T-helper 1 cell treated with Interleukin-12 subunit alpha and Interleukin-12 subunit beta and Interleukin-4 antibody, amounts not matched to agents 30 ng/mL and 1 ng/mL, for 36 hours (primary cell): Measurements from ENCODE around the gene ACP6. TPM values are rescaled to one million over a fixed set of nuclear protein-coding genes. Genes with fewer than 3 reads are reported as not detected.
"Not testable (repeated sequence)": the region's sequence is repeated elsewhere in the genome, so short reads cannot be mapped to it uniquely, and the experiment has no call there.

Source experiments
- intact Hi-C: fragments of 100-400 bp; cut with micrococcal nuclease; formaldehyde crosslinking; loops from one replicate; pipeline ENCODE4 v1.15.1; 2024
- total RNA-seq: library from RNA; stranded (reverse); gene quantifications from 2 replicates; pipeline ENCODE4 v1.2.3, GENCODE V29; 2022

ACP6 gene
- 16.3 and 19.7 TPM in 2 replicates for total RNA-seq

DNA sequence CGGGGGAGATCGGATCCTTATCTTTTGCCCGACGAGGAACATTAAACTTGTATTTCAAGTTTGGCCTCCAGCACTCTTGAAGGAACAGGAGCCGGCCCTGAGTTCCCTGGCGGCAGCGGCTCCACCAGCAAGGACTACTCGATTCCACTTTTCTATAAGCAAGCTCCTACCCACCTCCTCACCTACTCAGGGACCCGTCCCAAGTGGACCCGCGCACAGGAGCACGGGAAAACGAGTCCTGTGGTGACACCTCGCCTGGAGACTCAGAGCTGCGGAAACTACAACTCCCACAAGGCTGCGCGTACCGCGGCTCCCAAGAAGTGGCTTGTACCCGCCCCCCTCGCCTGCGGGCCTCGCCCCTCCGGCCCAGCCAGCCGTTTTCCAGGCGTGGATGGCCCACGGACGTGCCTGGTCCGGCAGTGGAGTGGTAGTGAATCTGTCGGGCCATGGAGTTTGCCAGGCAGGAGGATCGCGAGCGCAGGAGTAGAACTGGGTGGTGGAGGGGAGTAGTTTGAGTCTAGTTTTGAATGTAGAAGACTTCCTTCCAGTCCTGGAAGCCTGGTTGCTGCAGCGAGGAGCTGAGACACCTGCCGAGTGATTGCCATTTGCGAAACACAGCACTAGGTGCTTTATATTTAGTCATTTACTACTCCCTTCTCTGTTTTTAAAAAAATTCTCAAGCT is at the start of gene ACP6:
ACP6 (minus strand) TSS at position 206 of the 683 bp plus-strand sequence. CDS start 476 bp downstream, outside the sequence.
- intact Hi-C loops, result loop anchor here (1.0 to 2.0 kb wide), 6 partner anchors 22 to 175 kb away; partner anchors contain the start of gene BCL9

GRCh38 chr1:147719711-147720225 is 49.4 kb upstream of the ACP6 start:
- intact Hi-C loops, result loop anchor here (5.0 kb wide), 1 partner anchor 173 kb away; no protein-coding TSS in a partner anchor

GRCh38 chr1:147719029-147719698 is 48.8 kb upstream of the ACP6 start:
- intact Hi-C loops, result no loop called here

GRCh38 chr1:147717706-147718097 is 47.4 kb upstream of the ACP6 start:
- intact Hi-C loops, result no loop called here

DNA sequence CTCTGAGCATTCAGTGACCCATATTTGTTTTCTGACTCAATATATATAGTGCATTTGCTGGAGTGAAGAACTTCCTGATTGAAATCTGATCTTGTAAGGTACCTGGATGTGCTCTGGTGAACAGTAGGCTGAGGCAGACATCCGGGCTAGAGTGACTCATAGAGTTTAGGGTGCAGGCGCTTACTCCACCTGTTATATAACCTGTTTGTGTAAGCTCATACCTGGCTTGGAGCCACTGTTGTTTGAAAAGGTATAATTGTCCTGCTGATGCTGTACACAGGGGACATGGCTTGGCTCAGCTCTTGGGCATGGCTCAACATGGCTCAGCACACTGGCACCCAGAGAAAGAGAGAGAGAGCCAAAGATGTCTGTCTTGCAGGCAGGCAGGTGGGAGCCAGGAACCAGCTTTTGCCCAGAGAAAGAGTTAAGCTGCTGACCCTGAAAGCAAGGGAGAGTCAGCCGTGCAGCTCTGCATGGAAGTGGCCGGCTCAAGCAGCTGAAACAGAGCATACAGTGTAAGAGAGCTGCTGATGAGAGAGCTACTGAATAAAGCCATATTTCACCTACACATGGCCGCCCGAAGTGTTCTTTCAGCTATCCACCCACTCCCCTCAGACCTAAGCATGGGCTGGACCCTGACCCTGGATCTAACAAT is 46.9 kb upstream of the ACP6 start:
- intact Hi-C loops, result no loop called here

DNA sequence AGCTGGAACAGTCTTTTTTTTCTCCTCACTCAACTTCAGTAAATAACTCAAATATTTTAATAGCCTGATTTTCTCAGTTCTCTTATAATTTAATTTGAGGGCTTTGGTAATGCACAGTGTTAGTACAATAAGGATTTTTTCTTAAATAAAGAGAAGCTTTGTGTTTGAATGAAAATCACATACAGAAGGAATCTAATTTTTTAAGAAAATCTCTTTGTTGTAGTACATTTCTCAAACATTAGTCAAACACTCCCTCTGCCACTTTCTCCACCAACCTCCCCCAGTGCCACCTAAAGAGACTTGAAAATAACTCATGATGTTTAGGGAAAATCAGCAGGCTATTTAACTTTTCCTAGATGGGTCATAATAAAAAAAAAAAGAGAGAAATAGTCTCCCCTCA is 42.3 kb upstream of the ACP6 start:
- intact Hi-C loops, result no loop called here

DNA sequence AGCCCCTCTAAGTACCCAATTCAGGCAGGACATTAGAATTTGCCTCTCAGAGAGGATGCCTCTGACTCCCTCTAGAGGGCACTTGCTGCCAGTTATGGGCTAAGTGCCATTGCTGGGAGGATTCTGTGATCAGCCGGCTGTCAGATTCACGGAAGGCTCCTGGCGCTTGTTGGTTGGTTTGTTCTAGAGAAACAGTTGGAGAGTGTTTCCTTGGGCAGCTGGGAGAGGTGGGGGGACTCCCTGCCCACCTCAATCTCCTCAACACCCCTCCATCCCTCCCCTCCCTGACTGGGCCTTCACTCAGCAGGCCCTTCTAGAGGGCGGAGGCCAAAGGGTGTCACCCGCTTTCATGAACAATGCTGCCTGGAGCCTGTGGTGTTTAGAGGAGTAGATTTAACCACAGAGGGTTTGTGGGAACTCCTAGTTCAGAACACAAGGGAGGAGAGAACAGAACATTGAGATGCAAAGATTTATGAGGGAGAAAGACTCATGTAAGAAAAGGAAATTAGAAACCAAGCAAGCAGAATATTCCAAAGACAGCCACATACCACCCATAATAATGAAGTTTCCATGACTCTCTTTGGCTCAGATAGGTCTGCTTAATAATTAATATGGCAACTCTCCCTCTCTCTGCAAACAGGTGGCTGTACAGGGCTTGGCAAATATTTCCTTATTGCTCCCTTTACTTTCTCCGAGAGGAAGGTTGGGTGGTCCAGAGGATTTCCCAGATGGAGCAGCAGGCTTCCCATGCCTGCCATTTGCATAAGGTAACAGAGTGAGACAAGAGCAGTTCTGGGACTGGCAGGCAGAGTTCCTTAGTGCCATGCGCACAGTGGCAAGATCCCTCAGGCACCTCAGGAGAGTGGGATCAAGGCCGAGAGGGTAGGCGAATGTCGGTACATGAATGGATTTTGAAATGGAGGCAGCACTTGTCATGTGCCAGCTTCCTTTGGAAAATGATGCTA is 30.0 kb upstream of the ACP6 start:
- intact Hi-C loops, result loop anchor here (1.0 to 2.0 kb wide), 4 partner anchors 30 to 205 kb away; partner anchors contain the start of gene ACP6

DNA sequence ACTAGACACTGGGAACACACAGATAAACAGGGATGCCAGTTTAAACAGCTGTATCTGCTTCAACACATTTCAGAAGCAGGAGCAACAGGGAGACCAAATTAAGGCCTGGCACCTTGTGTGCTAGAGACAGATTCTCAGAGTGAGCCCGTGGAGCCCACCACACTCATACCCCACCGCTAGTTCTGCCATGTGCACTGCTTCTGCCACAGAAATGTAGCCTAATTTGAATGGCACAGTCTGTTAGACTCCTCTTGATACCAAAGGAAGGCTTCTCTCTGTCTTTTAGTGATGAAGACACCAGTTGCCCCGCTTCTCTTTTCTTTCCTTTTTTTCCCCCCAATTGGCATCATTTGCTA is 29.3 kb upstream of the ACP6 start:
- intact Hi-C loops, result loop anchor here (1.0 to 2.0 kb wide), 4 partner anchors 29 to 204 kb away; partner anchors contain the start of gene ACP6

DNA sequence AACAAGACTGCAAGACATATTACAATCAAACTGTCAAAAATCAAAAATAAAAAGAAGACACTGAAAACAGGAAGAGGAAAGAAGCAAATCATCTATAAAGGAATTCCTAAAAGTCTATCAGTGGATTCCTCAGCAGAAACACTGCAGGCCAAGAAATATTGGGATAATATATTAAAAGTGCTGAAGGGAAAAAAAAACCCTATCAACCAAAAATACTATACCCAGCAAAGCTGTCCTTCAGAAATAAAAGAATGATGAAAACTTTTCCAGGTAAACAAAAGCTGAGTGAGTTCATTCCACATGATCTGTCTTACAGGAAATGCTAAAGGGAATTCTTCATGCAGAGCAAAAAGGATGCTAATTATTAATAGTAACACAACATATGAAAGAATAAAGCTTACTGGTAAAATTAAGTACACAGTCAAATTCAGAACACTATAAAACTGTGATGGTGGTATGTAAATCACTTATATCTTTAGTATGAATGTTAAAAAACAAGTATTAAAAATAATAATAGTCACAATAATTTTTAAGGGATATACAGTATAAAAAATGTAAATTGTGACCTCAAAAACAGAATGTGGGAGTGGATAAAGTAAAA is 12.9 kb upstream of the ACP6 start:
- intact Hi-C loops, result no loop called here

DNA sequence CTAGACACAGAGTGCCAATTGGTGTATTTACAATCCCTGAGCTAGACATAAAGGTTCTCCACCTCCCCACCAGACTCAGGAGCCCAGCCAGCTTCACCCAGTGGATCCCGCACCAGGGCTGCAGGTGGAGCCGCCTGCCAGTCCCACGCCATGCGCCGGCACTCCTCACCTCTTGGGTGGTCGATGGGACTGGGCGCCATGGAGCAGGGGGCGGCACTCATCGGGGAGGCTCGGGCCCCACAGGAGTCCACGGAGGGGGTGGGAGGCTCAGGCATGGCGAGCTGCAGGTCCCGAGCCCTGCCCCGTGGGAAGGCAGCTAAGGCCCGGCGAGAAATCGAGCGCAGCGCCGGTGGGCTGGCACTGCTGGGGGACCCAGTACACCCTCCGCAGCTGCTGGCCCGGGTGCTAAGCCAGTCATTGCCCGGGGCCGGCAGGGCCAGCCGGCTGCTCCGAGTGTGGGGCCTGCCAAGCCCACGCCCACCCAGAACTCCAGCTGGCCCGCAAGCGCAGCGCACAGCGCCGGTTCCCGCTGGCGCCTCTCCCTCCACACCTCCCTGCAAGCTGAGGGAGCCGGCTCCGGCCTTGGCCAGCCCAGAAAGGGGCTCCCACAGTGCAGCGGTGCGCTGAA is 10.4 kb upstream of the ACP6 start:
- intact Hi-C loops, result not testable (repeated sequence)

- intact Hi-C loops, result not testable (repeated sequence)
Measured at GRCh38 chr1:147677681-147678080, 7.4 kb upstream of the ACP6 start.

DNA sequence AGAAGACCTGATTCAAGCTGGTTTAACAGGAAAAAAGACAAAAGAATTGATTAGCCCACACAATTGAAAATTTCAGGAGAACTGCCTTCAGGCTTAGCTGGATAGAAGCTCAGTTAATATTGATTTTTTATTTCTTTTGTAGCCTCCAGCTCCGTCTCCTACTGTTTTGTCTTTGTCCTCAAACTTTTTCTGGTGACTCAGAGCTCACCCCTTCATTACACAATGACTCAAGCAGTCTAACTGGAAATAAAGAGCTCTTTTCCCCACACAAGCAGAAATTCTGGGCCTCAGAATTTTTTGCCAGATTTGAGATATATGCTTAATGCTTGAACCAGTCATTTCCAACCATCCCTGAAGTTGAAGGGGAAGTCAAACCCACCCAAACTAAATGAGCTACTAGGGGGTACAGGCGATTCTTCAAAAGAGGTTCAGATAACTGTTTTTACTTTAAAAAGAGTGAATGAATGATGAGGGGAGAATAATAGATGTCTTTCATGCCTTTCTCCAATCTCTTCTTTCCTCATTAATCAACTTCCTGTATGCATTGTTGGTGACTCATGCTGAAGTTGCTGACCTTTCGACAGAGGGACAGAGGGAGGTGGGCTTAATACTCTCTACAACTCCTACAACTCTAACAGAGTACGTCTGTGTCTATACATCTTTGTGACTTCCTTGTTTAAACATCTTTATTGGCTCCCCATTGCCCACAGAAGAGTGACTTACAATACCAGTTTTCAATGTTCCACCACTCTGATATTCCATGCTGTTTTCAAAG is 6.2 kb upstream of the ACP6 start:
- intact Hi-C loops, result no loop called here

GRCh38 chr1:147673816-147674215 is 3.5 kb upstream of the ACP6 start:
- intact Hi-C loops, result no loop called here

GRCh38 chr1:147673406-147673805 is 3.1 kb upstream of the ACP6 start:
- intact Hi-C loops, result no loop called here

- intact Hi-C loops, result loop anchor here (1.0 to 2.0 kb wide), 6 partner anchors 21 to 174 kb away; partner anchors contain the start of gene BCL9
Measured at GRCh38 chr1:147669469-147670318, 630 bp downstream of the ACP6 start.

DNA sequence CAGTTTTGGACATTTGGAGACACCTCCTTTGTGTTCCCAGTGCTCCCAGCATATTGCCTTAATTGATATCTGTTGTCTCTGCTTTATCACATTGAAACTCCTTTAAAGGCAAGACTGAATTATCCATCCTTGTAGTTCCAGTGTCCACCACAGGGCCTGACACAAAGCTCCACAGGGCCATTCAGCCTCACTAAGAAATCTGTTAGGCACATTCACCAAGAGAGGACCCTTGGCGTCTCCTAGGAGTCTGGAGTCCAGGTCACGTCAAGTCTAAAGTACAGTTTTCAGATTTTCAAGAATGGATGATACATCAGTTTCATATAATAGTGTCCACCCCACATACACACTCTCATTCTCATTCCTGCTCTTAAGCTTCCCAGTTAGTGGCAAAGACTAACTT is 4.8 kb downstream of the ACP6 start:
- intact Hi-C loops, result no loop called here

DNA sequence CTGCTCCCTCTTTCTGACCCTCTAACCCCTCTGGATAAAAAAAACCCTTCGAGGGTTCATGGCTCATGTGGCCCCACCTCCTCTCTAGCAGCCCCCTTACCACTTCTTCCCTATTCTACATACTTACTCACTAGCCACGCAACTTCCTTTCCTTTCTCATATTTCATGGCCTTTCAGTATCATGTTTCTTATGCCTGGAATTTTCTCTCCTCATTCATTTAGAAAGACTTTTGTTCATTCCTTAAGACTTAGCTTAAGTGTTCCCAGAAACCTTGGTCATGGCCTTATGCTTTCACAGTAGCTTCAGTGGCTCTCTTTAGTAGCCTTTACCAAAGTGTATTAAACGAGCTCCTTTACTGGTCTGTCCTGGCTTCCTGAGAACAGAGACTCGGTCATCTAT is 6.1 kb downstream of the ACP6 start:
- intact Hi-C loops, result no loop called here

- intact Hi-C loops, result no loop called here
Measured at GRCh38 chr1:147654511-147654910, 15.8 kb downstream of the ACP6 start.
